ENCODE data around the gene AMY1C. TPM values are rescaled to one million over a fixed set of nuclear protein-coding genes. Genes with fewer than 3 reads are reported as not detected.

AMY1C gene
- total RNA-seq, 2 experiments from 2014 or later: not detected

DNA sequence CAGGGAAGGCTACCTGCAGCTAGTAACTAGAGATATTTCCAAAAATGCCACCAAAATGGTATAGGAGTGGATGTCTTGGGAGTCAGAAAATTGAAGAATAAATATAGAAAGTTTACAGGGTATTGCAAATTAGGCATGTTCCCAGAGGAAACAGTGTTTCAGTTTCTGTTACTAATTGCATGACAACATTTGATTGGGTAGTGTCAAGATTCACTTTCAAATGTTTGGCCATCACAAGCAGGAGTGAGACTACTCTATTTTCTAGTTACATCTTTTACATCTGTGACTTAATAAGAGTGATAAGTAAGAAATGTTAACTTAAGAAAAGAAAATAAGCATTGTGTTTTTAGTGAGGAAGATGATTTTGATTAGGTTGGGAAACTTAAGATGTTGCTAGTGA lies 30.2 kb downstream of the AMY1C start:
- H3K4me1 Mint-ChIP-seq (ENCODE audit: low read depth): no peaks in the 10 kb centered on the region
- H3K36me3 Mint-ChIP-seq (ENCODE audit: low read depth): no peaks in the 10 kb centered on the region
- no peak for ATAC-seq
- ChIA-PET POLR2A (no interaction called here), CTCF (no interaction called here)
- no peaks in the 10 kb centered on the region for H3K27me3 Mint-ChIP-seq (ENCODE audit: low read depth)
- no peaks in the 10 kb centered on the region for H3K9me3 Mint-ChIP-seq (ENCODE audit: insufficient read depth)
- H3K4me3 Mint-ChIP-seq: no peak overlapping the region
- H3K27ac Mint-ChIP-seq: no peak overlapping the region
- no peak for DNase-seq

DNA sequence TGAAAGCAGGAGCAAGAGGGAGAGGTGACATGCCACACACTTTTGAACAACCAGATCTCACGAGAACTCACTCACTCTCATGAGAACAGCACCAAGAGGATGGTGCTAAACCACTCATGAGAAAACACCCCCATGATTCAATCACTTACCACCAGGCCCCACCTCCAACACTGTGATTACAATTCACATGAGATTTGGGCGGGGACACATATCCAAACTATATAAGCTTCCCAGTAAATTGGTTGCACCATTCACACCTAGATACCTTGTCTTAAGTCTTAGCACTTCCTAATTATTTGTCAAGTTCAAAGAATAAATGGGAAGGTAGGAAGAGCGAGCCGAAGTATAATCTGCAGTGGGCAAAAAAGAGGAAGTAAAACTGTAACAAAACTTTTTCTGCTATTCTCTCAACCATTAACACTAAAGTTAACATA lies 34.3 kb downstream of the AMY1C start:
- H3K27me3 Mint-ChIP-seq (ENCODE audit: low read depth): no peaks in the 10 kb centered on the region

DNA sequence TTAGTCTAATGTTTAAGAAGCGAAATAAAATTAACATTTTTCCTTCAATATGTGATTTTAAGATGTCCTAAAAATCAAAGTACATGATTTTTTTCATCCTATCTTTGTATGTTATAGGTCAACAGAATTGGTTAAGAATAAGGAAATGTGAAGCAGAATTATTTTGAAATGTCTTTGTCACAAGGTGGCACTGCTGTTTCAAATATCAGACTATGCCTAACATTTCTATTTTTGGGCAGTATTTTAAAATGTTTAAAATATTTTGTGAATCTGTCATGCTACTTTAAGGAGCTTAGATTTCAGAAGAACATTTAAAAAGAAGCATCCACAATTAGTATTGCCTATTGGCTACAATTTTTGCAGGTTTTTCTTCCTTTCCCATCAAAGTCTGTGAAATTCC lies 38.7 kb downstream of the AMY1C start:
- no peak for DNase-seq
- H3K36me3 Mint-ChIP-seq (ENCODE audit: low read depth): no peaks in the 10 kb centered on the region
- CTCF ChIA-PET: no interaction called here
- ATAC-seq: no peak
- H3K4me3 Mint-ChIP-seq: no peak overlapping the region
- no peaks in the 10 kb centered on the region for H3K27me3 Mint-ChIP-seq (ENCODE audit: low read depth)
- POLR2A ChIA-PET: no interaction called here
- no peaks in the 10 kb centered on the region for H3K9me3 Mint-ChIP-seq (ENCODE audit: insufficient read depth)
- no peak overlapping the region for H3K27ac Mint-ChIP-seq
- no peaks in the 10 kb centered on the region for H3K4me1 Mint-ChIP-seq (ENCODE audit: low read depth)

More for the DNA sequence above, 34.3 kb downstream of the AMY1C start:
- H3K9me3 Mint-ChIP-seq (ENCODE audit: insufficient read depth): no peaks in the 10 kb centered on the region
- H3K4me3 Mint-ChIP-seq: no peak overlapping the region
- ATAC-seq (no peak), DNase-seq (no peak)
- no peaks in the 10 kb centered on the region for H3K36me3 Mint-ChIP-seq (ENCODE audit: low read depth)
- H3K4me1 Mint-ChIP-seq (ENCODE audit: low read depth): no peaks in the 10 kb centered on the region
- CTCF ChIA-PET: no interaction called here
- POLR2A ChIA-PET: no interaction called here
- no peak overlapping the region for H3K27ac Mint-ChIP-seq

DNA sequence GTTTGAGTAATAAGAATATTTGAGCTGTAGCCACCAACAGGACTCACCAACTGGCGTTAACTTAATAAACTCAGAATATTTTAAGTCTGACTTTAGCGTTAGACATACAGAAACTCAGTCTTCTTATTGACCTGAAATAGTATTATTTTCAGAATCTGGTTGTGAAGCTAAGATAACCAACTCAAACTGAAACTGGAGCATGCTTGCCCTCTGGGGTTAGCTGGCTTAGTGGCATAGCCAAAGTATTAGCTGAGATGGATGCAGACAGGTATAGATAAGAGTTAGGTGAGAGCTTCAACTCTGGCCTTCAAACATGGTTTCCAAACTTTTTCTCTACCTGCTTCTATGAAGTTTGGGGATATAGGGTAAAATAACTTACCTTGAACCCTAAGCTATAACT lies 40.5 kb downstream of the AMY1C start:
- Mint-ChIP-seq H3K27ac (no peak overlapping the region), H3K4me1 (ENCODE audit: low read depth) (no peaks in the 10 kb centered on the region), H3K4me3 (no peak overlapping the region), H3K27me3 (ENCODE audit: low read depth) (no peaks in the 10 kb centered on the region), H3K36me3 (ENCODE audit: low read depth) (no peaks in the 10 kb centered on the region), H3K9me3 (ENCODE audit: insufficient read depth) (no peaks in the 10 kb centered on the region)
- DNase-seq (no peak), ATAC-seq (no peak)
- ChIA-PET CTCF (no interaction called here), POLR2A (no interaction called here)

Other genes starting within 250 kb of the AMY1C start
- 10 to 100 TPM; 20.6 to 22.2 TPM for gene RNPC3, start 224.2 kb upstream of the AMY1C start, total RNA-seq
- gene AMY2B, start 178.3 kb upstream of the AMY1C start, total RNA-seq: 1 to 10 TPM; 5.2 to 6.7 TPM
- gene AMY2A, start 132.5 kb upstream of the AMY1C start, total RNA-seq: not detected
- not detected for gene AMY1A, start 94.1 kb upstream of the AMY1C start, total RNA-seq
- gene AMY1B, start 53.7 kb upstream of the AMY1C start, total RNA-seq: not detected

Measured in activated CD8-positive, alpha-beta T cell treated with anti-CD3 and anti-CD28 coated beads, Interleukin-2, amount 10 ng/mL, durations not matched to agents 7 days and 5 days (primary cell).